SU-DHL-6 (cell line): Measurements from ENCODE around the gene CHST12.

Experiments
- EZH2phosphoT487 ChIP-seq: fragments of 200-600 bp; sonication (generic), shearing (Covaris generic); conservative IDR thresholded peaks from 2 replicates; pipeline ENCODE4 v1.6.1; 2018; ENCODE audit warnings: mild to moderate bottlenecking, antibody characterized with exemption, low read length, moderate library complexity, mixed read lengths
- TF ChIP-seq, protein P1 (sequence below): fragments of 200-600 bp; sonication (generic); IDR thresholded peaks from one replicate; pipeline ENCODE4 v1.5.1; 2017; ENCODE audit warnings: antibody characterized with exemption, mild to moderate bottlenecking, low read length, moderate library complexity; ENCODE audit not compliant: insufficient read depth, poor library complexity, severe bottlenecking

GRCh38 chr7:2405601-2406345, 2.4 kb downstream of the CHST12 start:
- TF ChIP-seq, protein P1, sequence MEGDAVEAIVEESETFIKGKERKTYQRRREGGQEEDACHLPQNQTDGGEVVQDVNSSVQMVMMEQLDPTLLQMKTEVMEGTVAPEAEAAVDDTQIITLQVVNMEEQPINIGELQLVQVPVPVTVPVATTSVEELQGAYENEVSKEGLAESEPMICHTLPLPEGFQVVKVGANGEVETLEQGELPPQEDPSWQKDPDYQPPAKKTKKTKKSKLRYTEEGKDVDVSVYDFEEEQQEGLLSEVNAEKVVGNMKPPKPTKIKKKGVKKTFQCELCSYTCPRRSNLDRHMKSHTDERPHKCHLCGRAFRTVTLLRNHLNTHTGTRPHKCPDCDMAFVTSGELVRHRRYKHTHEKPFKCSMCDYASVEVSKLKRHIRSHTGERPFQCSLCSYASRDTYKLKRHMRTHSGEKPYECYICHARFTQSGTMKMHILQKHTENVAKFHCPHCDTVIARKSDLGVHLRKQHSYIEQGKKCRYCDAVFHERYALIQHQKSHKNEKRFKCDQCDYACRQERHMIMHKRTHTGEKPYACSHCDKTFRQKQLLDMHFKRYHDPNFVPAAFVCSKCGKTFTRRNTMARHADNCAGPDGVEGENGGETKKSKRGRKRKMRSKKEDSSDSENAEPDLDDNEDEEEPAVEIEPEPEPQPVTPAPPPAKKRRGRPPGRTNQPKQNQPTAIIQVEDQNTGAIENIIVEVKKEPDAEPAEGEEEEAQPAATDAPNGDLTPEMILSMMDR = no peak
- no peak for TF ChIP-seq EZH2phosphoT487
